Choroid plexus epithelial cell (primary cell): ENCODE measurements around the gene OR1D2.

Experiments used
- DNase-seq: peaks from one replicate; pipeline ENCODE4 v3.0.0-alpha.2; 2010; ENCODE audit warnings: low read depth
- H3K4me3 ChIP-seq: 2 replicates; pipeline ENCODE4 v1.5.1; 2011; ENCODE audit warnings: low read depth, mild to moderate bottlenecking, control low read depth, low read length, moderate library complexity
- TF ChIP-seq, protein P1 (sequence below): conservative IDR thresholded peaks from 2 replicates; pipeline ENCODE4 v1.5.1; 2011; ENCODE audit warnings: low read depth, mild to moderate bottlenecking, control low read depth, inconsistent platforms, low read length, moderate library complexity

Gene OR1D2

DNA sequence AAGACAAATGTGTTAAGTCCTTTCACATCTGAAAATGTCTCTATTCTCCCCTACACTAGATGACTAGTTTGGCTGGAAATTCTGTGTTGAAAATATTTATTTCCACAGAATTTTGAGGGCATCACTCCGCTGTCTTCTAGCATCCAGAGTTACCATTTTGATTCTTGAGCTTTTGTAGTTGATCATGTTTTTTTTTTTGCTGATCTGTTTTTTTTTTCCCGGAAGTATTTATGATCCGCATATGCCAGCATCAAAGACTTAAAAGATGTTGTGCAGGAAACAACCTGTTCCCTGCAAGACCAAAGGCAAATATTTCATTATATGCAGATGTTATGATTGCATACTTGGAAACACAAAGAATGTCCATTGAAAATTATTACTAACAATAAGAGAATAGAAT, 57.5 kb downstream of the OR1D2 start:
- no peak for DNase-seq
- TF ChIP-seq, protein P1, sequence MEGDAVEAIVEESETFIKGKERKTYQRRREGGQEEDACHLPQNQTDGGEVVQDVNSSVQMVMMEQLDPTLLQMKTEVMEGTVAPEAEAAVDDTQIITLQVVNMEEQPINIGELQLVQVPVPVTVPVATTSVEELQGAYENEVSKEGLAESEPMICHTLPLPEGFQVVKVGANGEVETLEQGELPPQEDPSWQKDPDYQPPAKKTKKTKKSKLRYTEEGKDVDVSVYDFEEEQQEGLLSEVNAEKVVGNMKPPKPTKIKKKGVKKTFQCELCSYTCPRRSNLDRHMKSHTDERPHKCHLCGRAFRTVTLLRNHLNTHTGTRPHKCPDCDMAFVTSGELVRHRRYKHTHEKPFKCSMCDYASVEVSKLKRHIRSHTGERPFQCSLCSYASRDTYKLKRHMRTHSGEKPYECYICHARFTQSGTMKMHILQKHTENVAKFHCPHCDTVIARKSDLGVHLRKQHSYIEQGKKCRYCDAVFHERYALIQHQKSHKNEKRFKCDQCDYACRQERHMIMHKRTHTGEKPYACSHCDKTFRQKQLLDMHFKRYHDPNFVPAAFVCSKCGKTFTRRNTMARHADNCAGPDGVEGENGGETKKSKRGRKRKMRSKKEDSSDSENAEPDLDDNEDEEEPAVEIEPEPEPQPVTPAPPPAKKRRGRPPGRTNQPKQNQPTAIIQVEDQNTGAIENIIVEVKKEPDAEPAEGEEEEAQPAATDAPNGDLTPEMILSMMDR: no peak
- no peak overlapping the region for H3K4me3 ChIP-seq

DNA sequence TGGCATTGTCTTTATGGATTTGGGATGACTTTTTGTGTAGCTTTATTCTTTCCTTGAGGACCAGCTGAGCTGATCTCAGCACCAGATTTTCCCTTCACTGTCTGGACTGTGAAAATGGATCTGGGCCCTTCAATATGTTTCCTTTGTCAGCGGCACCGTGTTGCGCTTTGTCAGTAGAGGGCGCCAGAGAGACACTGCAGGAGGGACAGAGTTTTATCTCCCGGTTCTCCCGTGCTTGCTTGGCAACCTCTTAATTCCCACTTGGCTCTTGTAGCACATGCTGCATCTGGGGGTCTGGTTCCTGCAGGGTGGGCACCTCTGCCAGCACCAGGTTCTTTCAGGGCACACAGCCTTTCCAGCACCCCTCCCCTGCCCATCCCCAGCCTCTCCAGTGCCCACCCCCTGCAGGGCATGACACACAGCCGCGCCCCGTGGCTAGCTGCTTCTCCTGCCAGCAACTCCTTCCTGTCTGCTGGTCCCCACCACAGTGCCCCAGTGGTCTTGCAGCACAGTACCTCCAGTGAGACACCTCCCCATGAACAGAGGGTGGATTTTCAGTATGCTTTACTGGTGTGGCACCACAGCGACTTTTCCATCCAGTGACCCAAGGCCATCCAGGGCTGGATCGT, 60.4 kb downstream of the OR1D2 start:
- no peak for DNase-seq
- TF ChIP-seq, protein P1: peak; percentile 32

DNA sequence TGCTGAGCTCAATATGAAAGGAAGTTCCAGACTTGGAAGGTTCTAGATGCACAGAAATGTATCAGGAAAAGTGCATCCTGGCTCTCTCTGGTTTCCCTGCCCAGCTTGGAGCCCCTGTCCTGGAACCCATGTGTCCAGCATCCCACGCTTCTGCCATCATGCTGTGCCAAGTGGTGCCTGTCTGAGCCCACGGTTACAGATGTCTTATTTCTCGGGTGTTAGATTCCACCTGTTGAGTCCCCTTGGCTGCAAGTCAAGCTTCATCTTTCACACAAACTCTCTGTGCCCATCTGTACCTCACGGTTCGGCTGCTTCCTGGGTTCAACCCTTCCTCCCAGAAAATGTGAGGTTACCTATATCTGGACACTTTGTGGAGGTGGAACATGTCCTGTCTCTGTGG, 63.3 kb downstream of the OR1D2 start:
- no peak for DNase-seq
- TF ChIP-seq, protein P1: no peak
- H3K4me3 ChIP-seq: no peak overlapping the region

More for the DNA sequence above, 60.4 kb downstream of the OR1D2 start:
- H3K4me3 ChIP-seq: no peak overlapping the region

DNA sequence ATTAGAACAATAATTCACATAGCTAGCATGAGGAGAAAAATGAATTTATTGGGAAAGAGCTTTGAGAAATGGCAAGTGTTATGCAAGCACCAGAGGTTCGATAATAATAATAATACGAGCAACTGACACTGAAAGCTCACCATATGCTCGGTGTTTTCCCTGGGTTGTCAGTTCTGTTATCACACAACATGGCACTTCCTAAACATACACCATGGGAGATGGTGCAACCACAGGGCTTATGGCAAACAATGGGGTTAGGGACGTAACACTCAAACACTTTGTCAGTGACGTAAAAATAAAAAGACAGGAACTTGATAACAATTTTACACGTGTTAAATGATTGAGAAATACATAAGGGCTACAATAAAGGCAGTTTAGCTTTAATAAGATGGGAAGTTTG, 64.5 kb downstream of the OR1D2 start:
- TF ChIP-seq, protein P1: no peak
- no peak for DNase-seq
- H3K4me3 ChIP-seq: no peak overlapping the region

DNA sequence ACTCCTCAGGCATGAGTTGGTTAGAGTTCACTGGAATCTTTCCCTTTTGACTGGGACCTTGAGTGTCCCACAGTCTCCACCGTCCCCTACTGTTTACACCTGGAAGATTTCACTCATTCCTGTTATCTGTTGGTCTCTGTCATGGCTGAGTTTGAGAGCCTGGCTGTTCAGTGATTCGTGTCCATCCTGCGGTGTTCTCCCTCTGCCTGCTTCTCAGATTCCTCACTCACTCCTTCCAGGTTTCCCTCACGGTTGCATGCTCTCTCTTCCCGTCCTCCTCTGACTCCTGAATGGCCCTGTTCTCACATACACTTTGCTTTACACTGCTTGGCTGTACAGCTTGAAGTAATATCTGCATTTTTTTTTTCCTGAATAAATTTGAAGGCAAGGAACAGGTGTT, 65.3 kb downstream of the OR1D2 start:
- TF ChIP-seq, protein P1: no peak
- no peak for DNase-seq
- no peak overlapping the region for H3K4me3 ChIP-seq
